ENCODE data around the gene PRDM5. TPM values are rescaled to one million over a fixed set of nuclear protein-coding genes. Genes with fewer than 3 reads are reported as not detected.
"Not testable (repeated sequence)": the region's sequence is repeated elsewhere in the genome, so short reads cannot be mapped to it uniquely, and the experiment has no call there.

PRDM5 gene
- total RNA-seq, 3 donors from 2014 or later (not counting 1 experiment from before 2014, with no cell fraction given), result not detected

- Mint-ChIP-seq H3K4me1 (no peaks in the 10 kb centered on the region), H3K36me3 (no peaks in the 10 kb centered on the region), H3K9me3 (peaks cover 4 to 6% of the 10 kb centered on the region in 2 donors), H3K27ac (no peak overlapping the region), H3K4me3 (no peak overlapping the region), H3K27me3 (ENCODE audit: low read depth in 2 of 2) (no peaks in the 10 kb centered on the region)
- DNase-seq, result no peak
- intact Hi-C loops (cut with micrococcal nuclease), result no loop called here
- WGBS (ENCODE audit: insufficient coverage), result no CpG with 5 or more reads among the region's 2 CpGs
- Histone ChIP-seq H3K4me1 (ENCODE audit: control insufficient read depth, insufficient read depth, low read length) (no peaks in the 10 kb centered on the region), H3K36me3 (ENCODE audit: control insufficient read depth, insufficient read depth, low read length) (no peaks in the 10 kb centered on the region), H3K4me3 (ENCODE audit: low read length) (no peak overlapping the region), H3K27me3 (ENCODE audit: control insufficient read depth, insufficient read depth, low read length) (no peaks in the 10 kb centered on the region), H3K27ac (ENCODE audit: low read length) (no peak overlapping the region), H3K9me3 (ENCODE audit: control insufficient read depth, insufficient read depth, low read length) (no peaks in the 10 kb centered on the region)
- TF ChIP-seq, protein P1, sequence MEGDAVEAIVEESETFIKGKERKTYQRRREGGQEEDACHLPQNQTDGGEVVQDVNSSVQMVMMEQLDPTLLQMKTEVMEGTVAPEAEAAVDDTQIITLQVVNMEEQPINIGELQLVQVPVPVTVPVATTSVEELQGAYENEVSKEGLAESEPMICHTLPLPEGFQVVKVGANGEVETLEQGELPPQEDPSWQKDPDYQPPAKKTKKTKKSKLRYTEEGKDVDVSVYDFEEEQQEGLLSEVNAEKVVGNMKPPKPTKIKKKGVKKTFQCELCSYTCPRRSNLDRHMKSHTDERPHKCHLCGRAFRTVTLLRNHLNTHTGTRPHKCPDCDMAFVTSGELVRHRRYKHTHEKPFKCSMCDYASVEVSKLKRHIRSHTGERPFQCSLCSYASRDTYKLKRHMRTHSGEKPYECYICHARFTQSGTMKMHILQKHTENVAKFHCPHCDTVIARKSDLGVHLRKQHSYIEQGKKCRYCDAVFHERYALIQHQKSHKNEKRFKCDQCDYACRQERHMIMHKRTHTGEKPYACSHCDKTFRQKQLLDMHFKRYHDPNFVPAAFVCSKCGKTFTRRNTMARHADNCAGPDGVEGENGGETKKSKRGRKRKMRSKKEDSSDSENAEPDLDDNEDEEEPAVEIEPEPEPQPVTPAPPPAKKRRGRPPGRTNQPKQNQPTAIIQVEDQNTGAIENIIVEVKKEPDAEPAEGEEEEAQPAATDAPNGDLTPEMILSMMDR (IDR thresholded peaks at IDR 0.05), result no peak
- ATAC-seq, result no peak
Observed at GRCh38 chr4:120653804-120654573, 268.5 kb downstream of the PRDM5 start.

- not testable (repeated sequence) for H3K4me1 Mint-ChIP-seq
Observed at GRCh38 chr4:120648336-120648735, 274.2 kb downstream of the PRDM5 start.

More at GRCh38 chr4:120648336-120648735, 274.2 kb downstream of the PRDM5 start:
- H3K27me3 ChIP-seq (ENCODE audit: control insufficient read depth, insufficient read depth, low read length); H3K27me3 Mint-ChIP-seq (ENCODE audit: low read depth in 2 of 2); H3K4me3 ChIP-seq (ENCODE audit: low read length); intact Hi-C loops (cut with micrococcal nuclease); H3K9me3 Mint-ChIP-seq; H3K36me3 ChIP-seq (ENCODE audit: control insufficient read depth, insufficient read depth, low read length); H3K9me3 ChIP-seq (ENCODE audit: control insufficient read depth, insufficient read depth, low read length); DNase-seq; ATAC-seq; H3K36me3 Mint-ChIP-seq; H3K27ac Mint-ChIP-seq; H3K27ac ChIP-seq (ENCODE audit: low read length); H3K4me3 Mint-ChIP-seq; H3K4me1 ChIP-seq (ENCODE audit: control insufficient read depth, insufficient read depth, low read length): not testable (repeated sequence)
- 95% methylated on average over 8 of the region's 10 CpGs for WGBS (ENCODE audit: insufficient coverage)

Other genes starting within 250 kb of the PRDM5 start
- gene NDNF, start 149.8 kb upstream of the PRDM5 start, total RNA-seq, result not detected
- 1 to 10 TPM in 1 of 3 donors, under 1 TPM in 2; 0.45 to 2.5 (median 0.64) TPM for gene TNIP3, start 241.6 kb upstream of the PRDM5 start, total RNA-seq

Measured in natural killer cell (primary cell).